Posterior vena cava (tissue), 2 donors: Measurements from ENCODE around the gene PTPRC. TPM values are rescaled to one million over a fixed set of nuclear protein-coding genes. Genes with fewer than 3 reads are reported as not detected.

ENCODE experiments used
- DNase-seq: peaks from one replicate; pipeline ENCODE4 v3.0.0-alpha.2; 2020; ENCODE audit warnings: low spot score
- intact Hi-C, 2 donors: fragments of 100-400 bp; cut with DNase I; formaldehyde crosslinking; loops; one replicate each; pipeline versions ENCODE4 v1.14.1 to v1.14.2; 2022 to 2023
- total RNA-seq, 2 donors: library from RNA; stranded (reverse); fragmentation: NEBNext Ultra II Directional; extraction: Animal tissue kit (Norgen Biotek cat#: 25700); gene quantifications; one replicate each; pipeline ENCODE4 v1.2.1, GENCODE V29; 2021
- donor health status: DM: yes; HTN: yes; CAD: no.
- donor health status: DM: yes; HTN: yes; CAD: no.

PTPRC gene
- total RNA-seq, 2 donors from 2014 or later, result 30.8 to 41.7 TPM

- intact Hi-C loops, result no loop called here
- DNase-seq, result no peak
These were observed 86.2 kb downstream of the PTPRC start for GRCh38 chr1:198725090-198725489.

DNA sequence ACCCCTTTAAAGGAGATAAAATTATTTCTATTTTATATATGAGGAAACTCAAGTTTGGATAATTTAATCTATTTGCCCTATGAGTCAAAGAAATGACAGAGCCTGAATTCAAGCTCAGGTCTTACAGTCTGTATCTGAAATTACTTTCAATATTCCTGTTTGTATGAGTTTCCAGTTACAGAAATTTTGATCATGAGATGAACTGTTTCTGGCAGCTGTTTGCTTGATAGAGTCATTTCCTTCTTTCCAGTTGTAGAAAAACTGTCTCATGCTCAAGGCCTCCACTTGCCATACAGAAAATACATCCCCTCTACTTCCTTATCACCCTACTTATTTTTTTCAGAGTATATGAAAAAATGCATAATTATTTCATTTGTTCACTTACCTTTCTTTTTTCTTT, 87.6 kb downstream of the PTPRC start:
- no peak for DNase-seq
- intact Hi-C loops, result no loop called here

- intact Hi-C loops, result no loop called here
- DNase-seq, result no peak
These were observed 90.5 kb downstream of the PTPRC start for GRCh38 chr1:198729195-198729863.

- no peak for DNase-seq
- intact Hi-C loops, result no loop called here
These were observed 92.1 kb downstream of the PTPRC start for GRCh38 chr1:198730952-198731351.

- intact Hi-C loops, result no loop called here
- no peak for DNase-seq
These were observed 95.6 kb downstream of the PTPRC start for GRCh38 chr1:198734323-198735008.

DNA sequence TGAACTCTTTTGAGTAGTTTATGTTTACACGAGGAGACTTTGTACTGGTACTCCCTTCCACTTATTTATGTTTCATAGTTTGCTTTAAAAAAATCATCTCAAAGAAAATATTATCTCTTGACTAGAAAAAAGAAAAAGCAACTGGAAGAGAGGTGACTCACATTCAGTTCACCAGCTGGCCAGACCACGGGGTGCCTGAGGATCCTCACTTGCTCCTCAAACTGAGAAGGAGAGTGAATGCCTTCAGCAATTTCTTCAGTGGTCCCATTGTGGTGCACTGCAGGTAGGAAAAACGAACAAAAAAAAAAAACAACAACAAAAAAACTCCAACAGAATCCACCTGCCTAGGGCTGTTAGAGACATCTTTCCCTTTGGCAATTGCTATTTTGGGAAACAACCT, 102.9 kb downstream of the PTPRC start:
- no peak for DNase-seq
- intact Hi-C loops, result loop anchor here in 1 of 2 donors (1.0 kb wide), 1 partner anchor 18 kb away; no protein-coding TSS in a partner anchor

DNA sequence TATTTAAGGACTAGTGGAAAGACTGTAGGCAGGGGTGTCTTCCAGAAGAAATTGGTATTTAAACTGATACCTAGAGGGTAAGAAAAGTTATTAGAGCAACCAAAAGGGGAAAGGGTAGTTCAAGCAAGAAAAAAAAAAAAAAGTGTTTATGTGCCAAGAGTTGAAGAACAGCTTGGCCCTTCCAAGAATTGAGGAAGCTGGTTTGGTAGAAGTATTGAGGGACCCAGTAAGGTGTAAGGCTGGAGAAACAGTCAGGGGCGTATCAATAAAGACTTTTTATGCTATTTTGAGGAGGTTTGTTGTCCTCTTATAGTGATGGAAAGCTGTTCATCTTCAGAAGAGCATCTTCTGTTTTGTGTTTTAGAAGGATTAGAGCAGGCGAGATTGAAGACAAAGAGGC, 108.3 kb downstream of the PTPRC start:
- intact Hi-C loops, result no loop called here
- no peak for DNase-seq

DNA sequence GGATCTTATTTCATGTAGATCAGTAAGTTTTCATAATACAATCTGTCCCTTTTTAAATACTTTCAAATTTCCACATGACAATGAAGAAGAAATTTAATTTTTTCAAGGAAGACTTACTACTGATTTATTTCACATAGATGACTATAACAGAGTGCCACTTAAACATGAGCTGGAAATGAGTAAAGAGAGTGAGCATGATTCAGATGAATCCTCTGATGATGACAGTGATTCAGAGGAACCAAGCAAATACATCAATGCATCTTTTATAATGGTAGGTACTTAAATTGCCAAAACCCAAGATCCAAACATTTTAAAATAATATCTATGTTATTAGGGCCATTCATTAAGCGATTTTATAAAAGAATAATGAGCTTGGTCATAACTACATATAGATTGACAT, 110.4 kb downstream of the PTPRC start:
- no peak for DNase-seq
- intact Hi-C loops, result no loop called here

DNA sequence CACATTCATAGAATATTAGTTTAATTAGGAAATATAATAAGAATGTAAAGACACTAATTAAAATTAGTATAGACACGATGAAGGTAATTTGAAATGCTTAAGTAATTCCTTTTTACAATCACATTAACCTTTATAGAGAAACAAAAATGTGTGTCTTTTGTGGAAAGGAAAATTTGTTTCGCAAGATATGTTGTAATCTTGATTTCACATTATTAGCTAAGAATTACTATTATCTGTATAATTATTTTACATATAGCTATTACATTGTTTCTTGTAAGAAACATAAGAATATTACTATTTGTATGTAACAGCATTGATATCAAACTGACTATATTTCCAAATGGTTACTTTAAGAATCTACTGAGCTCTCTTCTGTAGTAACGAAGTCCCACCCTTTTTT, 111.2 kb downstream of the PTPRC start:
- no peak for DNase-seq
- intact Hi-C loops, result no loop called here

DNA sequence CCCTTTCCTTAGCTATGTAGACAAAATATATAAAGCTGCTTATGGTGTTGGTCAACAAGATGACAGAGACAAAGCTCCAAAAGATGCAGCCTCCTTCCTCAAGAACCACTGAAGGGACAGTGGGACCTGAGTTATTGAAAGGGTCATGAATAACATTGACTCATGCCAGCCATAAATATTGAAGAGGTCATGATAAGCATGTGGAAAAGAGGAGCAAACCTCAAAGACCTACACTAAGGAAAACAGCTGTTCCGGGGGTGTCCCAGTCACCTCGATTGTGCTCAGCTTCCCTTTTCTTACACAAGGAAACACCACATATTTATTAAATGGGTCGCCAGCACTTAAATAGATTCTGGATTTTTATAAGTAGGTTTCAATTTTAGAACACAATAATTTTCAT, 112.9 kb downstream of the PTPRC start:
- DNase-seq, result no peak
- intact Hi-C loops, result no loop called here

- DNase-seq, result no peak
- intact Hi-C loops, result no loop called here
These were observed 115.8 kb downstream of the PTPRC start for GRCh38 chr1:198754670-198755069.

DNA sequence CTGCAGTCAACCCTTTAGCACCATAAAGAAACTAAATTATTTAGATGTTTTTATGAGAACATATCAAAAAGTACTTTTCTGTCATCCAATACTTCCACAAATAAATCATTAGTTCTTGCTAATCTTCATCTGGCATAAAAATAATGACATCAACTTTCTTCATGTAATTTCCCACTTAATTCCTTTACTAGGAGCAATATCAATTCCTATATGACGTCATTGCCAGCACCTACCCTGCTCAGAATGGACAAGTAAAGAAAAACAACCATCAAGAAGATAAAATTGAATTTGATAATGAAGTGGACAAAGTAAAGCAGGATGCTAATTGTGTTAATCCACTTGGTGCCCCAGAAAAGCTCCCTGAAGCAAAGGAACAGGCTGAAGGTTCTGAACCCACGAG, 116.9 kb downstream of the PTPRC start:
- DNase-seq, result no peak
- intact Hi-C loops, result no loop called here

GRCh38 chr1:198756470-198756869, 117.6 kb downstream of the PTPRC start:
- intact Hi-C loops, result no loop called here
- no peak for DNase-seq

GRCh38 chr1:198761859-198762616, 123.2 kb downstream of the PTPRC start:
- intact Hi-C loops, result no loop called here
- no peak for DNase-seq

DNA sequence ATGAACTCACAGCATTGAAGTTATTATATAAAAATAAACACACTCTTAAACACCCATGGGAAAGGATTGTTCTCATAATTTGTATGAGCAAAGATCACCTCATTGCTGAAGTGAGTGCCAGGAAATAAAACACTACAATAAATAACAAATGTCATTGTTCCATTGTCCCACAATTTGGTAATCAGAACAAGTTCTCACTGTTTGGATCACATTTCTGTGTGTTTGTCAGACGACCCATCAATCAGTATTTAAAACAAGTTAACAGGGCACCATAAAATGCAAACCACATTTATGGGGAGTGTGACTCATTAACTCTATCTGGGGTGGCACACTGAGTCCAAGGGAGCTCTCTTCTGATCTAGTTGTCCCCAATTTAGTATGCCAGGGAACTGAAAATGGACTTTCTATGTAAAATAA, 124.5 kb downstream of the PTPRC start:
- intact Hi-C loops, result no loop called here
- DNase-seq, result no peak

DNA sequence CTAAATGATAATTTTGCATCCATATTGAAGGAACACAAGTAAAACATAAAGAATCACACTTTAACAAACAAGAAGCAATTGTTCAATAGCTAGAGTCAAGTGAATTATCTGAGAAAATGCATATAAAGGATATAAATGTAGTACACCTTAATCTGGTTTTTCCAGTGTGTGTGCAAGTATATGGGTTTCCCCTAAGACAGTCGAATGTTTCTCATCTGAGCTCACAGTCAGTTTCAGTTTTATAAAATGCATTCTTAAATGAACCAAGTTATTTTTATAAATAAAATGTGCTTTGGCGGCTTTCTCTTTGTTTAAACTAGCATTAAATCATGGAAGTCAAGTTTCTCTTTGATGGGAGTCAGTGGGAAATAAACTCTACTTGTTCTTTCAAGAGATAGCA, 125.9 kb downstream of the PTPRC start:
- DNase-seq, result no peak
- intact Hi-C loops, result no loop called here

- intact Hi-C loops, result no loop called here
- DNase-seq, result no peak
These were observed 126.6 kb downstream of the PTPRC start for GRCh38 chr1:198765416-198765815.

- no peak for DNase-seq
- intact Hi-C loops, result no loop called here
These were observed 132.8 kb downstream of the PTPRC start for GRCh38 chr1:198771563-198772153.

GRCh38 chr1:198772626-198773025, 133.8 kb downstream of the PTPRC start:
- DNase-seq, result no peak
- intact Hi-C loops, result no loop called here

DNA sequence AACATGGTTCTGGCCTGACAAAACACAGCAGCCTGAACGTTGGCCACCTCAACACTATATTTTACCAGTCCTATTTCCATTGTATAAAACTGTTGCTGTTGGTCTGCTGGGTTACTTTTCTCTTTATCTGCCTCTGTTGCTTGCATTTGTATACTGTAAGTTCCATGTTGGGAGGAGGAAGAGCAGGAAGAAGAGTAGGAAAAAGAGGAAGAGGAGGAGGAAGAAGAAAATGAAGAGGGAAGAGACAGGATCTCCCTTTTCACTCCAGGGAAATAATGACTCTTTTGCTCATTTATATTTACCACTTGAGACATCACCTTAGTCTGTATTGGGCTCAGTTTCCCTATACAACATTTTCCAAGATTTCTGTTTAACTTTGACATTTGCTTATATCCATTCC, 134.2 kb downstream of the PTPRC start:
- DNase-seq, result no peak
- intact Hi-C loops, result no loop called here
